RWPE1 (cell line): ENCODE measurements around the gene GNLY.
A peak's percentile ranks its signal among the peaks of the same experiment; 100 is the strongest.

Experiments
- CTCF ChIA-PET: fragments of 350-600 bp; sonication (Branson Sonifier 250); formaldehyde crosslinking; extraction: SDS; loops from one replicate; lab custom pipeline; 2021; lab: Yijun Ruan, JAX
- POLR2A ChIA-PET: fragments of 400-600 bp; formaldehyde crosslinking; extraction: SDS; loops from one replicate; lab custom pipeline; 2020; ENCODE audit warnings: antibody characterized with exemption; ENCODE audit not compliant: low non-redundant PET; lab: Yijun Ruan, JAX
- DNase-seq: peaks from one replicate; pipeline ENCODE4 v3.0.0; 2012; ENCODE audit warnings: low spot score
- H3K27ac ChIP-seq: fragments of 450-650 bp; 2 replicates; pipeline ENCODE4 v1.5.1; 2017
- CTCF ChIP-seq: fragments of 450-650 bp; conservative IDR thresholded peaks from 2 replicates; pipeline ENCODE4 v1.5.1; 2017; ENCODE audit warnings: low read depth, mild to moderate bottlenecking

Gene GNLY

DNA sequence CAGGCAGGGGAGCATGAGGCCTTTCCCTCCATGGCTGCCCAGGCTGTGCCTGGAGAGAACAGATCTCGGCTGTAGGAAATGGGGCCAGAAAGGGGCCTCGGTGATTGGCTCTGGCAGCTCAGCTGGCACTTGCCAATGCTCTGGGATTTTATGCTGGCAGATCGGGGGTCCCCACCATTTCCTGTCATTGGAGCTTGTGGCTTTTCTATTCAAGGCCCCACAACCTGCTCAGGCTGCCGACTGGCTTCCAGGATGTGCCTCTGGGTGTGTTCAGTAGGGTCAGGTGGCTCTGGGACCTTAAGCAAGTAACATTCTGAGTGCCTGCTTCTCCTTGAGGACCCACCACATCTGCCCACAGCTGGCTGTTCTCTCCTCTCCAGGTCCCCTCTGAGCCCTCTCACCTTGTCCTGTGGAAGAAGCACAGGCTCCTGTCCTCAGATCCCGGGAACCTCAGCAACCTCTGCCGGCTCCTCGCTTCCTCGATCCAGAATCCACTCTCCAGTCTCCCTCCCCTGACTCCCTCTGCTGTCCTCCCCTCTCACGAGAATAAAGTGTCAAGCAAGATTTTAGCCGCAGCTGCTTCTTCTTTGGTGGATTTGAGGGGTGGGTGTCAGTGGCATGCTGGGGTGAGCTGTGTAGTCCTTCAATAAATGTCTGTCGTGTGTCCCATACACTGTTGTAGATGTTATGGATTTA is 4.2 kb downstream of the GNLY start:
- TF ChIP-seq CTCF, result no peak
- DNase-seq, result no peak
- ChIA-PET POLR2A (no interaction called here), CTCF (interaction anchor here (1.0 to 2.2 kb wide), 2 partner anchors 9 to 20 kb away, joined by 5 to 6 read pairs; no protein-coding TSS in a partner anchor)
- no peak overlapping the region for H3K27ac ChIP-seq

GRCh38 chr2:85698880-85699254 is 4.7 kb downstream of the GNLY start:
- H3K27ac ChIP-seq, result no peak overlapping the region
- POLR2A ChIA-PET, result no interaction called here
- CTCF ChIA-PET, result interaction anchor here (1.0 kb wide), 1 partner anchor 9 kb away, joined by 5 read pairs; no protein-coding TSS in a partner anchor
- TF ChIP-seq CTCF, result no peak
- no peak for DNase-seq

GRCh38 chr2:85699325-85699724 is 5.2 kb downstream of the GNLY start:
- H3K27ac ChIP-seq, result no peak overlapping the region
- TF ChIP-seq CTCF, result no peak
- no peak for DNase-seq
- ChIA-PET CTCF (interaction anchor here (1.0 kb wide), 1 partner anchor 9 kb away, joined by 5 read pairs; no protein-coding TSS in a partner anchor), POLR2A (no interaction called here)

DNA sequence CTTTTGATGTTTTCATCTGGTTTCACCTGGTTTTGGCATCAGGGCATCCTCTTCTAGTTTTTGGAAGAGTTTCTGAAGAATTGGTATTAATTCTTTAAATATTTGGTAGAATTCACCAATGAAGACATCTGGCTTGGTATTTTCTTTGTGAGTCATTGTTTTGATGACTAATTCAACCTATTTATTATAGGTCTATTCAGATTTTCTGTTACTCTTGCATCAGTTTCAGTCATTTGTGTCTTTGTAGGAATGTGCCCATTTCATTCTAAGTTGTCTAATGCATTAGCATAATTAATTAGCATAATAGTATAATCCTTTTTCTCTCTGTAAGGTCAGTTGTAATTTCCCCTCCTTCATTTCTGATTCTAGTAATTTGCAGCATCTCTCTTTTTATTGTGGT is 8.0 kb downstream of the GNLY start:
- peak; percentile 55 for DNase-seq
- no peak overlapping the region for H3K27ac ChIP-seq
- no peak for TF ChIP-seq CTCF
- POLR2A ChIA-PET, result no interaction called here
- CTCF ChIA-PET, result interaction anchor here (0.8 kb wide), 1 partner anchor 65 kb away, joined by 4 read pairs; no protein-coding TSS in a partner anchor

DNA sequence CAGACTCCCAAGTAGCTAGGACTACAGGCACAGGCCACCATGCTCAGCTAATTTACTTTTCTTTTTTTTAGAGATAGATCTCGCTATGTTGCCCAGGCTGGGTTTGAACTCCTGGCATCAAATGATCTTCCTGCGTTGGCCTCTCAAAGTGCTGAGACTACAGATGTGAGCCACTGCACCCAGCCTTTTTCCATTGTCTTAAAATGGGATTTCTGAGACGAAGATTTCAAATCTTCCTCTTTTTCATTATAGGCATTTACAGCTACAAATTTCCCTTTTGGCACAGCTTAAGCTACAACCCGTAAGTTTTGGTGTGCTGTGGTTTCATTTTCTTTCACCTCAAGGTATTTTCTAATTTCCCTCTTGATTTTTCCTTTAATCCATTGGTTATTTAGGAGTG is 8.6 kb downstream of the GNLY start:
- H3K27ac ChIP-seq, result no peak overlapping the region
- no peak for TF ChIP-seq CTCF
- ChIA-PET CTCF (interaction anchor here (0.8 kb wide), 1 partner anchor 65 kb away, joined by 4 read pairs; no protein-coding TSS in a partner anchor), POLR2A (no interaction called here)
- no peak for DNase-seq

GRCh38 chr2:85703329-85703728 is 9.2 kb downstream of the GNLY start:
- H3K27ac ChIP-seq, result peak overlapping the region; percentile 27; the same call in 1 of the 2 replicates
- TF ChIP-seq CTCF, result no peak
- DNase-seq, result no peak
- ChIA-PET CTCF (interaction anchor here (0.7 kb wide), 1 partner anchor 66 kb away, joined by 3 read pairs; no protein-coding TSS in a partner anchor), POLR2A (no interaction called here)
